ENCODE measurements around the gene HIPK2.

DNA sequence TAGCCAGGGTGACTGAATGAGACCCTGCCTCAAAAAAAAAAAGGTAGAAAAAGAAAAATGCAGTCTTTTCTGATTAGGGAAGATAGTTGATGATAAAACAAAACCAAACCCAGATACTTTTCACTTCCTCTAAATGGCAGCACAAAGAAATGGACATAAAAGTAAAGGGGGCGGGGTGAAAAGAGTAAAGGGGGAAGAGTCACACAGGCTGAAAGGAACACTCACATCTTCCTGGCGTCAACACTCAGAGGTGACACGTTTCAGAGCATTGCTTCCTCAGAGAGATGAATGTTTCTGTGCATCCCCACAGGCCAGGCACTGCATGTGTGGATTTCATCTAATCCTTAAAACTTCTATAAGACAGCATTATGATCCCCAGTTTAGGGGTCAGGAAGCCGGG is 81.2 kb downstream of the HIPK2 start:
- TF ChIP-seq CTCF (conservative IDR thresholded peaks at IDR 0.05) (no peak), EZH2 (IDR thresholded peaks at IDR 0.05; ENCODE audit: low read depth) (no peak)
